Breast epithelium (tissue), 4 donors: ENCODE results near the gene AGBL5. TPM values are rescaled to one million over a fixed set of nuclear protein-coding genes. Genes with fewer than 3 reads are reported as not detected.

Experiments
- DNase-seq, 2 donors: peaks; one replicate each; pipeline ENCODE4 v3.0.0-alpha.2; 2019; ENCODE audit warnings: low spot score in 2 of 2
- H3K27ac ChIP-seq, 2 donors: fragments of 200-600 bp; sonication (generic) in 1 of 2; one replicate each; pipeline ENCODE4 v1.5.1; 2016 to 2019; ENCODE audit warnings: mild to moderate bottlenecking in 1 of 2
- H3K27me3 ChIP-seq, 2 donors: fragments of 200-600 bp; sonication (generic) in 1 of 2; one replicate each; pipeline versions ENCODE4 v1.5.1 to v1.6.0; 2017 to 2019; ENCODE audit warnings: control low read depth in 1 of 2, mild to moderate bottlenecking in 1 of 2
- H3K36me3 ChIP-seq: fragments of 200-600 bp; one replicate; pipeline ENCODE4 v1.5.1; 2019
- H3K4me1 ChIP-seq, 2 donors: fragments of 200-600 bp; sonication (generic); one replicate each; pipeline ENCODE4 v1.5.1; 2016 to 2019; ENCODE audit warnings: control low read depth in 1 of 2
- H3K4me3 ChIP-seq, 3 donors: fragments of 200-600 bp; sonication (generic); 1 replicate in 2 of 3; 2 replicates in 1 of 3; pipeline ENCODE4 v1.5.1; 2016 to 2019; ENCODE audit warnings: mild to moderate bottlenecking in 3 of 3, moderate library complexity in 2 of 3
- H3K9me3 ChIP-seq, 2 donors: fragments of 200-600 bp; sonication (generic) in 1 of 2; one replicate each; pipeline ENCODE4 v1.5.1; 2016 to 2019; ENCODE audit warnings: control low read depth in 1 of 2
- CTCF ChIP-seq, 3 donors: fragments of 450-650 bp; IDR thresholded peaks; one replicate each; pipeline ENCODE4 v1.5.1; 2016 to 2017; ENCODE audit warnings: antibody characterized with exemption in 3 of 3, mild to moderate bottlenecking in 3 of 3, moderate library complexity in 3 of 3
- POLR2A ChIP-seq: fragments of 450-650 bp; IDR thresholded peaks from one replicate; pipeline ENCODE4 v1.6.1; 2016; ENCODE audit warnings: antibody characterized with exemption, mild to moderate bottlenecking, moderate library complexity
- POLR2AphosphoS5 ChIP-seq, 3 donors: sonication (generic); formaldehyde crosslinking; IDR thresholded peaks; one replicate each; pipeline ENCODE4 v1.6.1; 2017; ENCODE audit warnings: antibody characterized with exemption in 3 of 3
- intact Hi-C: fragments of 100-400 bp; cut with DNase I; formaldehyde crosslinking; loops from one replicate; pipeline ENCODE4 v1.15.1; 2023; ENCODE audit warnings: low total_unique reads
- total RNA-seq, 3 donors: library from RNA; depleted of rRNA; stranded (reverse); fragments of >200 nt; gene quantifications; one replicate each; pipeline ENCODE4 v1.1.0, GENCODE V29; 2016

AGBL5 gene
- total RNA-seq, 3 donors from 2014 or later, result 12.5 to 21.5 (median 16.1) TPM

GRCh38 chr2:27053321-27053720, 1.9 kb downstream of the AGBL5 start:
- H3K4me3 ChIP-seq, result no peak overlapping the region
- no peaks in the 10 kb centered on the region for H3K36me3 ChIP-seq
- H3K9me3 ChIP-seq, result no peaks in the 10 kb centered on the region
- no peak overlapping the region for H3K27ac ChIP-seq
- TF ChIP-seq CTCF (IDR thresholded peaks at IDR 0.05) (no peak), POLR2AphosphoS5 (IDR thresholded peaks at IDR 0.05) (no peak), POLR2A (no peak)
- intact Hi-C loops, result loop anchor here (5.0 kb wide), 1 partner anchor 704 kb away; no protein-coding TSS in a partner anchor
- no peaks in the 10 kb centered on the region for H3K4me1 ChIP-seq
- no peaks in the 10 kb centered on the region for H3K27me3 ChIP-seq
- no peak for DNase-seq

DNA sequence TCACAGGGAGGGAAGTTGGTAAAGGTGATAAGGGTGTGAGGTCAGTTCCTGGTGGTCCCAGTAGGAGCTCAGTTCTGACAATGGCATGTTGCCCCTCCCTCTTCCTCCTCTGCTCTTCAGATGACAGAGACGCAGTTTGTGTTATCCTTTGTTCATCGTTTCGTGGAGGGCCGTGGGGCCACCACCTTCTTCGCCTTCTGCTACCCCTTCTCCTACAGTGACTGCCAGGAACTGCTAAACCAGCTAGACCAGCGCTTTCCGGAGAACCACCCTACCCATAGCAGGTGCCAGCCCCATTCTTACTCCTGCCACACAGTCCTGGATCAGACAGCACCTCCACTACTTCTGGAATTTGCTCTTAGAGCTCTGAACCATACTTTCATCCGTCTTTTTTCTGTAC, 2.3 kb downstream of the AGBL5 start:
- Histone ChIP-seq H3K9me3 (no peaks in the 10 kb centered on the region), H3K27ac (no peak overlapping the region), H3K4me1 (no peaks in the 10 kb centered on the region), H3K36me3 (no peaks in the 10 kb centered on the region), H3K4me3 (no peak overlapping the region), H3K27me3 (no peaks in the 10 kb centered on the region)
- intact Hi-C loops, result loop anchor here (5.0 kb wide), 1 partner anchor 704 kb away; no protein-coding TSS in a partner anchor
- no peak for TF ChIP-seq POLR2AphosphoS5 (IDR thresholded peaks at IDR 0.05)
- no peak for TF ChIP-seq POLR2A
- no peak for TF ChIP-seq CTCF (IDR thresholded peaks at IDR 0.05)
- DNase-seq, result no peak

- Histone ChIP-seq H3K4me1 (no peaks in the 10 kb centered on the region), H3K4me3 (no peak overlapping the region), H3K36me3 (no peaks in the 10 kb centered on the region), H3K27ac (no peak overlapping the region), H3K9me3 (no peaks in the 10 kb centered on the region), H3K27me3 (no peaks in the 10 kb centered on the region)
- TF ChIP-seq CTCF (IDR thresholded peaks at IDR 0.05) (no peak), POLR2AphosphoS5 (IDR thresholded peaks at IDR 0.05) (no peak)
- intact Hi-C loops, result loop anchor here (5.0 kb wide), 1 partner anchor 703 kb away; no protein-coding TSS in a partner anchor
- DNase-seq, result no peak
These were observed 3.3 kb downstream of the AGBL5 start for GRCh38 chr2:27054721-27055120.

GRCh38 chr2:27057184-27057583, 5.7 kb downstream of the AGBL5 start:
- H3K27me3 ChIP-seq, result no peaks in the 10 kb centered on the region
- no peaks in the 10 kb centered on the region for H3K36me3 ChIP-seq
- H3K27ac ChIP-seq, result no peak overlapping the region
- intact Hi-C loops, result no loop called here
- TF ChIP-seq POLR2AphosphoS5 (IDR thresholded peaks at IDR 0.05), result no peak
- no peak for TF ChIP-seq POLR2A
- TF ChIP-seq CTCF (IDR thresholded peaks at IDR 0.05), result no peak
- H3K4me3 ChIP-seq, result no peak overlapping the region
- DNase-seq, result no peak
- H3K9me3 ChIP-seq, result no peaks in the 10 kb centered on the region
- no peaks in the 10 kb centered on the region for H3K4me1 ChIP-seq

GRCh38 chr2:27058210-27058609, 6.7 kb downstream of the AGBL5 start:
- H3K36me3 ChIP-seq, result no peaks in the 10 kb centered on the region
- H3K9me3 ChIP-seq, result no peaks in the 10 kb centered on the region
- H3K27ac ChIP-seq, result no peak overlapping the region
- no peak overlapping the region for H3K4me3 ChIP-seq
- TF ChIP-seq POLR2AphosphoS5 (IDR thresholded peaks at IDR 0.05), result no peak
- TF ChIP-seq POLR2A, result no peak
- no peak for TF ChIP-seq CTCF (IDR thresholded peaks at IDR 0.05)
- DNase-seq, result no peak
- no peaks in the 10 kb centered on the region for H3K4me1 ChIP-seq
- no peaks in the 10 kb centered on the region for H3K27me3 ChIP-seq
- intact Hi-C loops, result no loop called here
